ENCODE measurements around the gene NFKB1. TPM values are rescaled to one million over a fixed set of nuclear protein-coding genes. Genes with fewer than 3 reads are reported as not detected.
"Not testable (repeated sequence)": the region's sequence is repeated elsewhere in the genome, so short reads cannot be mapped to it uniquely, and the experiment has no call there.

Gene NFKB1
- total and polyA plus RNA-seq, 9 donors: 18.6 to 45.0 (median 36.6) TPM

GRCh38 chr4:102567427-102567826, 66.3 kb downstream of the NFKB1 start:
- H3K4me1 ChIP-seq (ENCODE audit: insufficient read depth): peaks cover 2% of the 10 kb centered on the region
- DNase-seq: no peak
- TF ChIP-seq CTCF (IDR thresholded peaks at IDR 0.05): no peak
- no peak for TF ChIP-seq POLR2A (IDR thresholded peaks at IDR 0.05)
- TF ChIP-seq EP300 (IDR thresholded peaks at IDR 0.05): no peak
- no peaks in the 10 kb centered on the region for H3K36me3 ChIP-seq
- 25 to 32% (median 30%) methylated on average over 1 of the region's 1 CpG for WGBS, 3 donors
- H3K27ac ChIP-seq: no peak overlapping the region
- H3K9me3 ChIP-seq: no peaks in the 10 kb centered on the region
- intact Hi-C loops (cut with DNase I): no loop called here
- no peak overlapping the region for H3K4me3 ChIP-seq
- no peaks in the 10 kb centered on the region for H3K27me3 ChIP-seq

- H3K9me3 ChIP-seq: no peaks in the 10 kb centered on the region
- no peak overlapping the region for H3K4me3 ChIP-seq
- no peaks in the 10 kb centered on the region for H3K36me3 ChIP-seq
- no peak for TF ChIP-seq EP300 (IDR thresholded peaks at IDR 0.05)
- no peak for TF ChIP-seq POLR2A (IDR thresholded peaks at IDR 0.05)
- no peak for TF ChIP-seq CTCF (IDR thresholded peaks at IDR 0.05)
- no peak for DNase-seq
- peaks cover 2% of the 10 kb centered on the region for H3K4me1 ChIP-seq (ENCODE audit: insufficient read depth)
- no peaks in the 10 kb centered on the region for H3K27me3 ChIP-seq
- 48 to 67% (median 65%) methylated on average over 2 of the region's 2 CpGs for WGBS, 3 donors
- intact Hi-C loops (cut with DNase I): no loop called here
- no peak overlapping the region for H3K27ac ChIP-seq
Observed at GRCh38 chr4:102569200-102569599, 68.0 kb downstream of the NFKB1 start.

GRCh38 chr4:102570211-102570610, 69.1 kb downstream of the NFKB1 start:
- H3K4me1 ChIP-seq (ENCODE audit: insufficient read depth); H3K4me3 ChIP-seq; DNase-seq; H3K27me3 ChIP-seq; H3K27ac ChIP-seq; H3K36me3 ChIP-seq; intact Hi-C loops (cut with DNase I); H3K9me3 ChIP-seq: not testable (repeated sequence)
- WGBS, 3 donors: 96 to 99% (median 97%) methylated on average over 1 of the region's 1 CpG

GRCh38 chr4:102572452-102572851, 71.3 kb downstream of the NFKB1 start:
- 87 to 90% (median 89%) methylated on average over 3 of the region's 3 CpGs for WGBS, 3 donors
- H3K4me3 ChIP-seq: no peak overlapping the region
- DNase-seq: no peak
- TF ChIP-seq CTCF (IDR thresholded peaks at IDR 0.05): no peak
- TF ChIP-seq POLR2A (IDR thresholded peaks at IDR 0.05): no peak
- no peak for TF ChIP-seq EP300 (IDR thresholded peaks at IDR 0.05)
- H3K4me1 ChIP-seq (ENCODE audit: insufficient read depth): no peaks in the 10 kb centered on the region
- H3K9me3 ChIP-seq: no peaks in the 10 kb centered on the region
- H3K27me3 ChIP-seq: no peaks in the 10 kb centered on the region
- no peaks in the 10 kb centered on the region for H3K36me3 ChIP-seq
- H3K27ac ChIP-seq: no peak overlapping the region
- intact Hi-C loops (cut with DNase I): no loop called here

GRCh38 chr4:102574317-102574716, 73.2 kb downstream of the NFKB1 start:
- Histone ChIP-seq H3K27me3 (no peaks in the 10 kb centered on the region), H3K4me1 (ENCODE audit: insufficient read depth) (no peaks in the 10 kb centered on the region), H3K9me3 (no peaks in the 10 kb centered on the region), H3K4me3 (no peak overlapping the region), H3K36me3 (no peaks in the 10 kb centered on the region), H3K27ac (no peak overlapping the region)
- WGBS, 3 donors: 66 to 74% (median 73%) methylated on average over 2 of the region's 2 CpGs
- no peak for DNase-seq
- TF ChIP-seq EP300 (IDR thresholded peaks at IDR 0.05) (no peak), CTCF (IDR thresholded peaks at IDR 0.05) (no peak), POLR2A (IDR thresholded peaks at IDR 0.05) (no peak)
- intact Hi-C loops (cut with DNase I): no loop called here
